OCI-LY3 (cell line): ENCODE results near the gene BBX.

ENCODE experiments used
- H2AFZ ChIP-seq: fragments of 200-600, 300-600 bp; shearing (Covaris generic); 2 replicates; pipeline ENCODE4 v1.6.0; 2014; ENCODE audit warnings: antibody characterized with exemption, low read depth, low read length
- H3K27ac ChIP-seq: fragments of 200-600, 300-600 bp; sonication (generic); 2 replicates; pipeline ENCODE4 v1.5.1; 2014; ENCODE audit warnings: mild to moderate bottlenecking, low read length, moderate library complexity, mixed read lengths
- H3K27me3 ChIP-seq: fragments of 200-600, 300-600 bp; sonication (generic); 2 replicates; pipeline ENCODE4 v1.6.1; 2014; ENCODE audit warnings: low read depth, low read length, mixed read lengths
- H3K36me3 ChIP-seq: fragments of 200-600, 300-600 bp; sonication (generic); replicated peaks from 2 replicates; pipeline ENCODE3; 2014; ENCODE audit warnings: low read depth, low read length, mixed read lengths
- H3K4me1 ChIP-seq: fragments of 300-600, 200-600 bp; sonication (generic); 2 replicates; pipeline ENCODE4 v1.6.1; 2014; ENCODE audit warnings: low read length, mixed read lengths
- H3K4me2 ChIP-seq: fragments of 200-600, 300-600 bp; sonication (generic); 2 replicates; pipeline ENCODE4 v1.6.1; 2014; ENCODE audit warnings: low read length, mixed read lengths
- H3K4me3 ChIP-seq: fragments of 300-600, 200-600 bp; sonication (generic); 2 replicates; pipeline ENCODE4 v1.5.1; 2014; ENCODE audit warnings: antibody characterized with exemption, mild to moderate bottlenecking, low read length, moderate library complexity
- H3K79me2 ChIP-seq: fragments of 300-600, 200-600 bp; shearing (Covaris generic); 2 replicates; pipeline ENCODE4 v1.6.1; 2014; ENCODE audit warnings: mild to moderate bottlenecking, low read length, mixed read lengths
- H3K9ac ChIP-seq: fragments of 300-600, 200-600 bp; shearing (Covaris generic); 2 replicates; pipeline ENCODE4 v1.6.0; 2014; ENCODE audit warnings: mild to moderate bottlenecking, low read length, moderate library complexity
- H3K9me3 ChIP-seq: fragments of 200-600, 300-600 bp; shearing (Covaris generic); 2 replicates; pipeline ENCODE4 v1.6.1; 2014; ENCODE audit warnings: low read length, mixed read lengths; ENCODE audit not compliant: insufficient read depth
- H4K20me1 ChIP-seq: fragments of 200-600, 300-600 bp; sonication (generic); 2 replicates; pipeline ENCODE4 v1.6.1; 2016; ENCODE audit warnings: low read length, mixed read lengths; ENCODE audit not compliant: insufficient read depth
- EZH2phosphoT487 ChIP-seq: fragments of 200-600 bp; shearing (Covaris generic); IDR thresholded peaks from 2 replicates; pipeline ENCODE4 v1.6.1; 2018; ENCODE audit warnings: antibody characterized with exemption, mixed run types, low read depth
- TF ChIP-seq, protein P1 (sequence below): fragments of 200-600, 300-600 bp; sonication (generic); IDR thresholded peaks from 2 replicates; pipeline ENCODE4 v1.5.1; 2014; ENCODE audit warnings: antibody characterized with exemption, low read length, low read depth

BBX gene

DNA sequence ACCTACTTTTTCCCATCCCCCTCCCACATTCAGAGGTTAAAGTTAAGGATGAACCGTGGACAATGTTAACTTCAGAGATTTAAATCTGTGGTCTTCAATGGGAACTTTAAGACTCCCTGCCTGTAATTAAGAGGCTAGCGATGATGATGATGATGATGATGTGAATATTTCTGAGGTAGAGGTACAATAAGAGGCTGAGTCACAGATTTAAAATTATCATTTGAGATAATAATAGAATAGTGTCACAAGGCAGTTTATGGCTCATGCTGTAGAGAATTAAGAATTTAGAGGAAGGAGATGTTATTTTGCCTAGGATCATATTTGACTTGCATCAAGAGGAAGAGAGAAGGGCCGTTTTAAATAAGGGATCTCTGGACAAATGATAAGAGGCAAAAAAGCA, 146.2 kb downstream of the BBX start:
- Histone ChIP-seq H3K27me3 (no peaks in the 10 kb centered on the region), H3K9ac (no peak overlapping the region), H3K36me3 (no peaks in the 10 kb centered on the region), H3K27ac (no peak overlapping the region), H3K9me3 (no peaks in the 10 kb centered on the region), H3K4me1 (peaks cover 9% of the 10 kb centered on the region), H3K4me2 (no peak overlapping the region), H3K4me3 (no peak overlapping the region), H4K20me1 (peaks cover 4% of the 10 kb centered on the region; the same call in 1 of the 2 replicates), H3K79me2 (no peaks in the 10 kb centered on the region), H2AFZ (no peak overlapping the region)
- TF ChIP-seq EZH2phosphoT487, result no peak
- TF ChIP-seq, protein P1, sequence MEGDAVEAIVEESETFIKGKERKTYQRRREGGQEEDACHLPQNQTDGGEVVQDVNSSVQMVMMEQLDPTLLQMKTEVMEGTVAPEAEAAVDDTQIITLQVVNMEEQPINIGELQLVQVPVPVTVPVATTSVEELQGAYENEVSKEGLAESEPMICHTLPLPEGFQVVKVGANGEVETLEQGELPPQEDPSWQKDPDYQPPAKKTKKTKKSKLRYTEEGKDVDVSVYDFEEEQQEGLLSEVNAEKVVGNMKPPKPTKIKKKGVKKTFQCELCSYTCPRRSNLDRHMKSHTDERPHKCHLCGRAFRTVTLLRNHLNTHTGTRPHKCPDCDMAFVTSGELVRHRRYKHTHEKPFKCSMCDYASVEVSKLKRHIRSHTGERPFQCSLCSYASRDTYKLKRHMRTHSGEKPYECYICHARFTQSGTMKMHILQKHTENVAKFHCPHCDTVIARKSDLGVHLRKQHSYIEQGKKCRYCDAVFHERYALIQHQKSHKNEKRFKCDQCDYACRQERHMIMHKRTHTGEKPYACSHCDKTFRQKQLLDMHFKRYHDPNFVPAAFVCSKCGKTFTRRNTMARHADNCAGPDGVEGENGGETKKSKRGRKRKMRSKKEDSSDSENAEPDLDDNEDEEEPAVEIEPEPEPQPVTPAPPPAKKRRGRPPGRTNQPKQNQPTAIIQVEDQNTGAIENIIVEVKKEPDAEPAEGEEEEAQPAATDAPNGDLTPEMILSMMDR, result no peak

DNA sequence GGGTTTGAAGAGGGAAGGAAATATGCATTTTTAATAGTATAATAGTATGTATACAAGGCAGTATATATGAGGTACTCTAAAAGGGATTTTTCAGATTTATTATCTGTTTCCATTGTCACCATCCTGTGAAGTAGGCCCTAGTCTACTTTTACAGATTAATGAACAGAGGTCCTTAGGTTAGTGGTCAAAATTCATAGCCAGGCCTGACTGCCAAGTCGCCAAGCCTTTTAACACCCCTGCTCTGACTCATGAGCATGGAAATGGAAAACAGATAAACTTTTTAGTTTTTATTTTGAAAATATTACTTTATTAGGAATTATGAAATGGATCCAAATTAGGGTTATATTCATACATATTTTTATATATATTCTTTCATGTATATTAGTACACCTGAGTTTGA, 146.9 kb downstream of the BBX start:
- Histone ChIP-seq H3K27ac (no peak overlapping the region), H4K20me1 (peaks cover 11% of the 10 kb centered on the region), H2AFZ (no peak overlapping the region), H3K79me2 (no peaks in the 10 kb centered on the region), H3K4me1 (peaks cover 16% of the 10 kb centered on the region), H3K27me3 (no peaks in the 10 kb centered on the region), H3K4me2 (no peak overlapping the region), H3K36me3 (no peaks in the 10 kb centered on the region), H3K9me3 (no peaks in the 10 kb centered on the region), H3K4me3 (no peak overlapping the region), H3K9ac (no peak overlapping the region)
- TF ChIP-seq, protein P1, result no peak
- TF ChIP-seq EZH2phosphoT487, result no peak

DNA sequence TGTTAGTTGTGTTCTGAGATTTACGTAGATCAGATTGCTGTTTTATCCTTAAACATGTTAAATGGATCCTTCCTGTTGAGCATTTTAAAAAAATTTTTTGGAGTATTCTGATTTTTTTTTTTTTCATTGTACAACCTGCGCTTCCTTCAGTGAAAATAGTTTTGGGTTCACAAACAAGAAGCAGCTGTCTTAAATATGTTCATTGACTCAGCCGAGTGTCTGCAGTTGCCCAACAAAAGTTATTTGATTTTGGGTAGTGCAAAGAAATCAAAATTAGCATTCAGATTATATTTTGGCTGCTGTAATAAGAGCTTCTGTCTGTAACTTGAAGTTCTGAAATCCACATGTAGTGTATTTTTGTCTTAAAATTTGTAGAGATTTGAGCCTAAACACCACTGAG, 148.2 kb downstream of the BBX start:
- Histone ChIP-seq H3K27me3 (no peaks in the 10 kb centered on the region), H2AFZ (no peak overlapping the region), H3K4me2 (no peak overlapping the region), H3K4me3 (no peak overlapping the region), H3K4me1 (peaks cover 29% of the 10 kb centered on the region), H3K9ac (no peak overlapping the region), H3K36me3 (no peaks in the 10 kb centered on the region), H3K27ac (no peak overlapping the region), H3K79me2 (no peaks in the 10 kb centered on the region), H3K9me3 (no peaks in the 10 kb centered on the region), H4K20me1 (peaks cover 16% of the 10 kb centered on the region)
- TF ChIP-seq, protein P1, result no peak

DNA sequence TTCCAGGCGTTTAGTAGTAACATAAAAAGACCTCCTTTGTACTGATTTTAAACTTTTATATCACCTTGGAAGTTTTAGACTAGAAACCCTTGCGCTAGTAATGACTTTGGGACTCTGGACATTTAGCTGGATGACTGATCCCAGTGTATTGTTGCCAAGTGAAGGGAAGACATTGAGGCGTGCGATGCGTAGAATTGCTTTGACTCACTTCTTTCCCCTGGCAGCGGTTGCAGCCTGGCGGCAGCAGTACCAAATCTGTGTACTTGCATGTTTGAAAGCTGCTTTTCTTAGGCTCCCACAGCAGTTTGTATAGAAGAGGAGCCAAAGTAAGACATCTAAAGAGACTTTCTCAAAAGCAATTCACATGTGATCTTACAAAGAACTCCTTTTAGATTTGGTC, 151.6 kb downstream of the BBX start:
- H3K4me2 ChIP-seq, result peak overlapping the region; percentile 74
- no peaks in the 10 kb centered on the region for H3K27me3 ChIP-seq
- no peak overlapping the region for H2AFZ ChIP-seq
- TF ChIP-seq EZH2phosphoT487, result no peak
- TF ChIP-seq, protein P1, result no peak
- no peaks in the 10 kb centered on the region for H3K9me3 ChIP-seq
- 0 out of 2 replicates have a peak overlapping the region, but pooled peaks have one; percentile 1 for H3K27ac ChIP-seq
- no peak overlapping the region for H3K4me3 ChIP-seq
- H3K79me2 ChIP-seq, result no peaks in the 10 kb centered on the region
- H3K4me1 ChIP-seq, result peaks cover 32% of the 10 kb centered on the region
- H3K9ac ChIP-seq, result no peak overlapping the region
- peaks cover 20% of the 10 kb centered on the region for H4K20me1 ChIP-seq
- H3K36me3 ChIP-seq, result no peaks in the 10 kb centered on the region
